ENCODE results near the gene ARHGEF9. TPM values are rescaled to one million over a fixed set of nuclear protein-coding genes. Genes with fewer than 3 reads are reported as not detected.

Gene ARHGEF9
- total RNA-seq, 1 experiment from 2014 or later = 26.3 TPM

GRCh38 chrX:63746715-63747114 lies 38.3 kb downstream of the ARHGEF9 start:
- Mint-ChIP-seq H3K4me1 (ENCODE audit: low read depth, unreplicated experiment) (no peaks in the 10 kb centered on the region), H3K4me3 (ENCODE audit: low read depth, unreplicated experiment) (no peak overlapping the region), H3K9me3 (ENCODE audit: low read depth, unreplicated experiment) (no peaks in the 10 kb centered on the region), H3K36me3 (ENCODE audit: insufficient read depth, unreplicated experiment) (no peaks in the 10 kb centered on the region), H3K27me3 (ENCODE audit: unreplicated experiment) (no peaks in the 10 kb centered on the region), H3K27ac (ENCODE audit: unreplicated experiment) (no peak overlapping the region)
- DNase-seq = no peak
- BruUV-seq (replicated peaks) = no TSS peak
- CTCF ChIA-PET = no interaction called here
- no peak for TF ChIP-seq CTCF (IDR thresholded peaks at IDR 0.05; ENCODE audit: unreplicated experiment)
- intact Hi-C loops (cut with micrococcal nuclease; ENCODE audit: unreplicated experiment) = no loop called here

GRCh38 chrX:63746278-63746677 lies 38.7 kb downstream of the ARHGEF9 start:
- no TSS peak for BruUV-seq (replicated peaks)
- H3K27me3 Mint-ChIP-seq (ENCODE audit: unreplicated experiment) = no peaks in the 10 kb centered on the region
- no peak for DNase-seq
- H3K27ac Mint-ChIP-seq (ENCODE audit: unreplicated experiment) = no peak overlapping the region
- no peaks in the 10 kb centered on the region for H3K9me3 Mint-ChIP-seq (ENCODE audit: low read depth, unreplicated experiment)
- CTCF ChIA-PET = no interaction called here
- no peak for TF ChIP-seq CTCF (IDR thresholded peaks at IDR 0.05; ENCODE audit: unreplicated experiment)
- intact Hi-C loops (cut with micrococcal nuclease; ENCODE audit: unreplicated experiment) = no loop called here
- no peak overlapping the region for H3K4me3 Mint-ChIP-seq (ENCODE audit: low read depth, unreplicated experiment)
- no peaks in the 10 kb centered on the region for H3K4me1 Mint-ChIP-seq (ENCODE audit: low read depth, unreplicated experiment)
- no peaks in the 10 kb centered on the region for H3K36me3 Mint-ChIP-seq (ENCODE audit: insufficient read depth, unreplicated experiment)

- H3K9me3 Mint-ChIP-seq (ENCODE audit: low read depth, unreplicated experiment) = no peaks in the 10 kb centered on the region
- no peaks in the 10 kb centered on the region for H3K4me1 Mint-ChIP-seq (ENCODE audit: low read depth, unreplicated experiment)
- no peak for DNase-seq
- no peak overlapping the region for H3K4me3 Mint-ChIP-seq (ENCODE audit: low read depth, unreplicated experiment)
- H3K27me3 Mint-ChIP-seq (ENCODE audit: unreplicated experiment) = no peaks in the 10 kb centered on the region
- intact Hi-C loops (cut with micrococcal nuclease; ENCODE audit: unreplicated experiment) = no loop called here
- H3K27ac Mint-ChIP-seq (ENCODE audit: unreplicated experiment) = no peak overlapping the region
- TF ChIP-seq CTCF (IDR thresholded peaks at IDR 0.05; ENCODE audit: unreplicated experiment) = no peak
- H3K36me3 Mint-ChIP-seq (ENCODE audit: insufficient read depth, unreplicated experiment) = no peaks in the 10 kb centered on the region
- CTCF ChIA-PET = no interaction called here
- BruUV-seq (replicated peaks) = no TSS peak
These were observed 40.1 kb downstream of the ARHGEF9 start for GRCh38 chrX:63744850-63745394.

- Mint-ChIP-seq H3K4me3 (ENCODE audit: low read depth, unreplicated experiment) (no peak overlapping the region), H3K4me1 (ENCODE audit: low read depth, unreplicated experiment) (no peaks in the 10 kb centered on the region), H3K36me3 (ENCODE audit: insufficient read depth, unreplicated experiment) (no peaks in the 10 kb centered on the region), H3K27me3 (ENCODE audit: unreplicated experiment) (no peaks in the 10 kb centered on the region), H3K27ac (ENCODE audit: unreplicated experiment) (no peak overlapping the region), H3K9me3 (ENCODE audit: low read depth, unreplicated experiment) (no peaks in the 10 kb centered on the region)
- BruUV-seq (replicated peaks) = no TSS peak
- TF ChIP-seq CTCF (IDR thresholded peaks at IDR 0.05; ENCODE audit: unreplicated experiment) = no peak
- no peak for DNase-seq
- CTCF ChIA-PET = no interaction called here
- intact Hi-C loops (cut with micrococcal nuclease; ENCODE audit: unreplicated experiment) = no loop called here
These were observed 41.4 kb downstream of the ARHGEF9 start for GRCh38 chrX:63743596-63743995.
